H4 (cell line): ENCODE measurements around the gene CHCHD6. TPM values are rescaled to one million over a fixed set of nuclear protein-coding genes. Genes with fewer than 3 reads are reported as not detected.

Experiments used
- DNase-seq: peaks from one replicate; pipeline ENCODE4 v3.0.0-alpha.2; 2015; ENCODE audit warnings: low spot score
- total RNA-seq: library from RNA; depleted of rRNA; stranded (reverse); fragments of >200 nt; shearing (Covaris generic); gene quantifications from 2 replicates; pipeline ENCODE4 v1.2.3, GENCODE V29; 2014

The CHCHD6 gene
- total RNA-seq, 1 experiment from 2014 or later: 16.5 TPM

DNA sequence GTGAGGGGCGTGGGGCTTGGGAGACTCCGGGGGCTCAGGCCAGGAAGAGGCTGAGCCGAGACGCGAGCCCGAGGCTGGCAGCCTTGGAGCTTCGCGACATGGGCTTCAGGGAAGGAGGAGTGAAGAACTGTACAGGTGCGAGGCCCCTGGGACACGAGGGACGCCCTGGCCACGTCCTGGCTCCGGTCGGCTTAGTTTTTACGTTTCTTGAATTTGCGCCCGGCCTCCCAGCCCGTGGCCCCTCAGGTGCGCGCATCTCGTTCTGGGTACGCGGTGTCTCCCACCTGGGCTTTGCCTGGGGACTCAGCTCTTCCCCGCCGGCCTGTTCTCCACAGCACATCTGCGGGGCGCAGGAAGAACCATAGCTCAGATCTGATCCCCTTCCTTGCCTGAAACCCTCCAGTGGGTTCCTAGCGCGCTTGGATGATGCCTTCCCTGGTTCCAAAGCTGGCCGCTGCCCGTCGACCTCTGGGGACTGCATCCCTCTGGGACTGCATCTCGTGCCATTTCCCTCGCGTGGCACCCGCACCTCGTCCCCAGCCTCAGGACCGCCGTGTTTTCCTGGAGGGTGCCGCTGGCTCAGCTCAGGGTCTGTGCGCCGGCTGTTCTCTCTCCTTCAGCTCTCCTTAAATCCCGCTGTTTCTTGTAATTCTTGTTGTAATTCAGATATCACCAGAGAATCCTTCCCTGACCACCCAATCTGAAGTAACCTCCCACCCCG, 614 bp downstream of the CHCHD6 start:
- DNase-seq: no peak

DNA sequence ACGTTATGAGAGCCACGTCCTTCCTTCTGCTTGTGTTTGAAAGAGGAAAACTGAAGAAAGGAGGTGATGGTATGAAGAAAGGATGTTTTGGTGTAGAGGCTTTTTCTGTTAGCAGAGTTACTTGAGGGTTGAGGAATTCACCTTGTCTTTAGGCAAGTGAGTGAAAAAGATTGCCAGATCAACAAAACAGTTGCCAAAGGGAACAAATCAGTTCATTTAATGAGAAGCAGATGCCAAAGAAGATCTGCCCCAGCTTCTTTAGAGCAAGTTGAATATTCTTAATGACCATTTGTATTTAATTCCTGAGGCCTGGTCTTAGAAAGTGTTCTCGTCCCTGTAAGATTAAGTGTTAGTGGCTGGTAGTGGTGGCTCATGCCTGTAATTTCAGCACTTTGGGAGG, 2.6 kb downstream of the CHCHD6 start:
- no peak for DNase-seq

DNA sequence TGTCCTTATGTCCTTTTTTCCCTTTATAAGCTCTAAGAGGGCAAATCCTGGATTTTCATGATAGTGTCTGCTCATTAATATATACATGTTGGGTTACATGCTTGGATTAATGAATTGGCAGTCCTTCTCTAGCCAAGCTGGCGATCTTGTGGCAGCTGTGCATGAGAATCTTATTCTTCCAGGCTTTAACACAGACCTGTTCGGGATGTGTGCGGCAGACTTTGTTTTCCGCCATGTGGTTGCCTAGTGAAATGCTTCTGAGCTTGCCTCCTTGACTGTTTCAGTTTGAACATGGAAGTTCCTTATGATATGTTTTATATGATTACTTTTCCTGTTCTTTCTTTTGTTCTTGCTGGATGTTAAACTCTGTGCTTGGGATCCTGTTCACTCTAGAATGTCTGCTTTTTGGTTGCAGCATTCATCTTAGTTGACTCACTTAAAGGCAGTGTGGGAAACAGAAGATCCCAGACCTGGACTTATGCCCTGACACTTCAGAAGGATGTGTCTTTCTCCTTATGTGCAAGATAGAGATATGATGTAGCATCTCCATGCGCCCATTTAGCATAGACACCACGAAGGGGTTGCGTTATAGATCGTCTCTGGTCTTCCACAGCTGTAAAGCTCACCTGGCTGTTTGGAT, 7.2 kb downstream of the CHCHD6 start:
- DNase-seq: no peak

DNA sequence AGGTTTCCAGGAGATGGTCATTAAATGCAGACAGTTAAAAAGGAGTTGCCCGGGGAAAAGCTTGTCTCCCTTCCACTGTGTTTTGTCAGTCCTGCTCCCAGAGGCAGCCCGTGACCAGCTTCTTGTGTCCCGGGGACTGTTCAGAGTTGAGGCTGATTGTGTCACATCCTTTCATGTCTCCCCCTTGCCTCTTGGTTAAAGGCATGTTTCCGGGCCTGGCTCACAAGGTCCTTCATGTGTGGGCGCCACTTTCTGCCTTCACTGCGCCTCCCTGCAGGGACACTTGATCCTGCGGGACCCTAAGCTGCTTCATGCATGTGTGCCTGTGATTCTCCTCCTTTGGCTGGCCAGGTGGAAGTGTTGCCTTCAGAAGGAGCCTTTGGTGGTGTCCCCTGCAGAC, 9.2 kb downstream of the CHCHD6 start:
- no peak for DNase-seq

DNA sequence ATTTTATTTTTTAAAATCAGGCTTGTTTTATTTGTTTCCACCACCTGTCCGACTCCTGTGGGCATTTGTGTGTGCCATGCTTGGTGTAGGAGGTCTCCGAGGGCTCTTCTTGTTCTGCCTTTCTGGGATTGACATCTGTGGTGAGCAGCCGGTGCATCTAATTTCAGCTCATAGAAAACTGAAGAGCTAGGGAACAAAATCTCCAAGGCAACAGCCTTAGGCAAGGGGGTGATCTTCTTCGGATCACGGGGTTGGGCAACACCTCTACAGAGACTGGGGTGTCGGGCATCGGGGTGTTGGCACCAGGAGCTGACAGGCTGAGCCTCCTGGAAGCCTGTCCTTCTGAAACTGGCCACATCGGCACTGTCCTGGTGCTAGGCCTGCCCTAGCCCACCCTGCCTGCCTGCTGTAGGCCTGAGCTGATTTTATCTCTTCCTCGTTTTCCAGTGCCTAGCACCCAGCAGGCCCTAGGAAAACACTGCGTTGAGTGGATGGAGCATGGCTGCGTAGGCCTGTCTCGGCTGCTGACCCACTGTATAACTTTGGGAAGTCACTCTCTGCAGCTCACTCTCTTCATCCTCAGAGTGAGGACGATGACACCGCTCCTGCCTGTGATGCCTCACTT, 10.3 kb downstream of the CHCHD6 start:
- DNase-seq: no peak

DNA sequence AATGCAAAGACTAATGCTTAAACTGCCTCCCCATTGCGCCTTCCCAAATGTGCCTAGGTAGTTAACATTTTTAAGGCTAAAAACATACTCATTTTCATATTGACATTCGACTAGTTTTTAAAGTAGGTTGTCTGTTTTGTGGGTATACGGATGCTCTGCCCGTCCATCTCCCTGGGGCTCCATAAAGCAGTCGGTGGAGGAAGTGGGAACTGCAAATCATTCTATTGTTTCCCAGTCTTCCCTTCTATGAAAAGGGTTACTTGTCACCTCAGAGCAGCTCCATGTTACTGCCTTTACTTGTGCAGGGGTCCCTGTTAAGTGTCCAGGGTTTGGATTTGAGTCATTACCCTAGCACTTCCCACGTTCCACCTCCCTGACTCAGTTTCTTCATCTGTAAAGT, 10.9 kb downstream of the CHCHD6 start:
- DNase-seq: no peak

DNA sequence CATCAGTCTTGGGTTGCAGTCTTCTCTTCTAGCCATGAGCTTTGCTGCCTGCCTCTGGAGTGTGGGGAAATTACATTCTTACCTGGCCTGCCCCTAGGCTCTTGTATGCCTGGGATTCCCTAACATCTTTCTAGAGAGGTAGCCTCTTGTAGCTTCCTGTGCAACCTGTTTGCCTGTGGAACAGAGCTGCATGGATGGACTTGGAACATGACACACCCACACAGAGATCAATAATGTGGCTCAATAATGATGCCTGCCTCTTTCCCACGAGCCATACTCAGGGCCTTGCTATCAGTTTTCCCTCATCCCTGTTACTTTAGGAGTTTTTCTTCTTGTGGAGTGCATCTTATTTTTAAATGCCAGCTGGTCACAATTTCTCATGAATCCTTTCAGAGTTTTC, 11.4 kb downstream of the CHCHD6 start:
- DNase-seq: no peak

DNA sequence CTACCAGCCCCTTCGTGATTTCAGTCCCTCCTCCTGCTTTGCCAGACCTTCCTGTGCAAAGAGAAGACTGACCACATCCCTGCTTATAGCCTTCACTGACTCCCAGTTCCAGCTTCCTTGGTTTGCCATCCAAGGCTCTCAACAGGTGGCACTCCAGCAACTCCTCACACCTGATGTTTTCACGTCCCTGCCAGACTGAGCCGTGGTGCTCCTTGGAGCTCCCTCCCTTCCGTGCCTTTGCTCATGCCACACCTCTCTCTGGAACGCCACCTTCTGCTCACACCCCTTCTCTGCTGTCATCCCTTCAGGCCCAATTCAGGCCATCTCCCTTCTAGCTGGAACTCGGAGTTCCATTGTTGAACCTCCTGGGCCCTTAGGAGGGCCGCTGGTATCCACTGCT, 12.0 kb downstream of the CHCHD6 start:
- no peak for DNase-seq

DNA sequence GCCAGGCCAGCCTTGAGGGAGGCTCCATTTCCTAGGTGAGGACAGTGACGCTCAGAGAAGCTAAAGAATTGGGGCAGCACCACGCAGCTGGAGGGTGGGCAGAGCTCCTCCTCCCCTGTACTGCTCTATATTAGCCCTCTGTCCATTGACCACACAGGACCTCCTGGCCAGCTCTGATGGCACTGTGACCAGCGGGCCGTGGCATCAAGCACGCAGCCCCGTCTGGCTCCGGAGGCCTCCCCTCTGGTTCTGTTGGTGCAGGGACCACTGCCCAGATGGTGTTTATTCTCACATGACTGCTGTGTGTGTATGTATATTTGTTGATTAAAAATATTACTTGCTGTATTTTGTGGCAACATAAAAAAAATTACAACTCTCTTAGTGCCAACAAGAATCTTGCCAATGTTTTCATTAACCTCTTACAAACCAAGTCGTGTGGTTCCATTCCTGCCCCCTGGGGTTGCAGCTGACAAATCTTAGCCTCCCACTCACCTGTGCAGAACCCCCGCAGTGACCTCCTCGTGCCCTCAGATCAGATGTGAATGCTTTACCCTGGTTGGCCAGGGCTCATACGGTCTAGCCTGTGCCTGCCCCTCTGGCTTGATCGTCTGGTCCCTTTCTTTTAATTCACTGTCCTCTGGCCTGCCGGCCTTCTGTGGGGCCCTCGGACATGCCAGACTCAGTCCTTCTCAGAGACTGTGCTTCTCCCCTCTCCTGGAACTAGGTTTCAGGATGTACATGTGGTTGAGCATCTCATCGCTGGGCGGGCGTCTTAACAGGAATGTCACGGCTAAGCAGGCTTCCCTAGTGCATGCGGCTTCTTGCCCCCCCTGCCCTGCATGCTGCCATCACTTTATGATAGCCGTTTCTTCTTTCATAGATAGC, 14.8 kb downstream of the CHCHD6 start:
- no peak for DNase-seq

DNA sequence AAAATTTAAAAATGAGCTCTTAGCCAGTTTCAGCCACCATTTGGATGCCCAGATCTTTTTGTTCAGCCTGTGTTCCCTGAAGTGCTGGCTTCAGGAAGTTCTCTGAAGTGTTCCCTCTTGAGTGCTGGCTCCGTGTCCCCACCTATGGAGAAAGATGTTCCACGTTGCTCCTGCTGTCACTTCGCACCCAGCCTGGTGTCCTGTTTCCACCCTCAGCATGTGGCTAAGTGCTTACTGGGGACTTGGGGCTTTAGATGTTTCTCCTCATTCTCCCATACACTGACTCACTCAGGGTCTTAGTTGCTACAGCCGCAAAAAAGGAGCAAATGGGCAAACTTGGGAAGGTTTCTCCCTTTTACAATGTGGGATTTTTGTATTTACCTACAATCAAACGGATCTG, 16.6 kb downstream of the CHCHD6 start:
- no peak for DNase-seq

DNA sequence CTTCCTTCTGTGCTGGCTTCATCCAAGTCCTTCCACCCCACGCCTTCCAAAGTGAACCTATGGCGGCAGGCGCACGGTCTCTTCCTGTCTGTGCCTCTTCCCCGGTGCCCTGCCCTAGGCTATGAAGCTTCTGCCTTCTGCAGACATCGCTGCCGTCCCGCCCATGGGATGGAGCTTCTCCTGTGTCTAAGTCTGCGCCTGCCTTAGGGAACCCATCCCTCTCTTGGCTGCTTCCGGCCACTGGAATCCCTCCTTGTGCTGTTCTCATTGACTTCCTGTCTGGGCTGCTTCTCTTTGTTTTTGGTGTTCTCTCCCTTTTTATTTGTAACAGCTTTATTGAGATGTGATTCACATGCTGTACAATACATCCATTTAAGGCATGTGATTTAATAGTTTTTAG, 17.2 kb downstream of the CHCHD6 start:
- DNase-seq: no peak

DNA sequence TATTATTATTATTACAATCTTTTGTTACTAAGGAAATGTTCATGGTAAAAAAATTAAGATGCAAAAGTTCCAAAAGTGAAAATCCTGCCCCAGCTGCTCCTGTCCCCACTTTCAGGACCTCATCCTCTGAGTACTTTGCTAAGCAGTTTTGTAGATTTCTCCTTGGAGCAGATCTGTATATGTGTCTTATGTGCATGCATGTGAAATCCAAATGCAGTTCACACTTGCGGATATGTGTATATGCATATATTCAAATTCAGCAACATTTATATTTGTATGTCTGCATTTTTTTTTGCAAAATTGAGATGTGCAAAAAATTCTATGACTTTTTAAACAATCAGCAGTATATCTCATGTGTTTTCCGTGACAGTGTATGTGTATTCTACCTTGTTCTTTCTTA, 19.2 kb downstream of the CHCHD6 start:
- no peak for DNase-seq

DNA sequence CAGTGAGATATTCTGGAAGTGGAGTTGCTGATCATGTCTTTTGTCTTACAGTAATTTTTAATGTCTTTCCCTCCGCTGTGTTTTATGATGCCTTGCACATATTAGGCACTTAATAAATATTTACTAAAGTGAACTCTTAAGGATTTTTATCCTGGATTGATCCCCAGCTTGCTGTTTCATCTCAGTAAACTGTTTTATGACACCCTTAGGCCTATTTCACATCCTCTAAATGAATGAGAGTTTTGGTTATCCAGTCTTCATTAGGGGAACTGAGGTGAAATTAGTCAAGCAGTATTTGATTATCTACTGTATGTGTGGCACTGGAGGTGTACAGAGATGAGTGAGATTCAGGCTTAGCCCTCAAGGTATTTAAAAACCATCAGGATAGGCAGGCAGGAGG, 19.8 kb downstream of the CHCHD6 start:
- no peak for DNase-seq

DNA sequence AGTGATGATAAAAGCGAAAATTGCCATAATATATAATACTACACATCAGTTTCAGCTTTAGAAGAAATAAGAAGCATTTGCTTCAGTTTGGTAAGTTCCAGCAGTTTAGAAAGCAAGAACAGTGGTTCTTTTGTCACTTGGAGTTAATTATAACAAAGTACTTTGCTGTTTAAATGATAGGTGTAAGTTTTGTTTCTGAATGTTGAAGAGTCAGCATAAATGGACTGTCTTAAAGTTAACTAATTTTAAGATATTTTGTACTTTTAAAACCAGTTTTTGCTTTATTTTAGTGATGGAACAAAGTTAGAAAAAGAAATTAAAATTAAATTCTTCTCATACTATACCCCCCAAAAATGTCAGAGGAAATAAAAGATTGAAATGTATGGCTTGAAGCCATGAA, 24.6 kb downstream of the CHCHD6 start:
- no peak for DNase-seq

DNA sequence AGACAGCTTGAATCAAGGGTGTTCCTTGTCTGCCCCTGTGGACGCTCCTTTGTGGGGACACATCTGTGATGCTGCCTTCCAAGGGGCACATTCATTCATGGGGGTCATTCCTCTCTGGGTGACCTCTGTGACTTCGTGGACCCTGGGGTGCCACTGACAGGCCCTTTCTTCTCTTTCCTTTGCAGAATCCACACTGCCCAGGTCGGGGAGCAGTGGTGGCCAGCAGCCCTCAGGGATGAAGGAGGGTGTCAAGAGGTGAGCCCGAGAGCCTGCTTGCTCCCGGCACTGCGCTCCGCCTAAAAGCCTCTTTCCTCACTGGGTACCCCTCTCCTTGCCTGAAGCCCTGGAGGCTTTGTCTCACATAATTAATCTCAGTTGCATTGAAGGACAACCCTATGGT, 26.3 kb downstream of the CHCHD6 start:
- no peak for DNase-seq

DNA sequence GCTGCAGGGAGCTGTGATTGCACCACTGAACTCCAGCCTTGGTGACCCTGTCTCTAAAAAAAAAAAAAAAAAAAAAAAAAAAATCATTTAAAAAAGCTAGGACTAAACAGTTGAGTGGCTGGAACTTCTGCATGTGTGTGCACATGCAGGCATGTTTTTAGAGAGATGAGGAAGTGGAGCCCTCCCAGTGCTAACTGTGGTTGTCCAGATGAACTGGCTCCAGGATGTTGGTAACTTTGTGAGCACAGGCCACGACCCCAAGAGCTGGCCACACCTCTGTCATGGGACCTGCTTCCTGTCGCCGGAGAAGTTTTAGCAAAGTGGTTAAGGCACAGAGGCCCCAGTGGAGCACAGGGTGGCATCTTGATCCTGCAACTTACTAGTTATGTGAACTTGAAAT, 27.0 kb downstream of the CHCHD6 start:
- DNase-seq: no peak

DNA sequence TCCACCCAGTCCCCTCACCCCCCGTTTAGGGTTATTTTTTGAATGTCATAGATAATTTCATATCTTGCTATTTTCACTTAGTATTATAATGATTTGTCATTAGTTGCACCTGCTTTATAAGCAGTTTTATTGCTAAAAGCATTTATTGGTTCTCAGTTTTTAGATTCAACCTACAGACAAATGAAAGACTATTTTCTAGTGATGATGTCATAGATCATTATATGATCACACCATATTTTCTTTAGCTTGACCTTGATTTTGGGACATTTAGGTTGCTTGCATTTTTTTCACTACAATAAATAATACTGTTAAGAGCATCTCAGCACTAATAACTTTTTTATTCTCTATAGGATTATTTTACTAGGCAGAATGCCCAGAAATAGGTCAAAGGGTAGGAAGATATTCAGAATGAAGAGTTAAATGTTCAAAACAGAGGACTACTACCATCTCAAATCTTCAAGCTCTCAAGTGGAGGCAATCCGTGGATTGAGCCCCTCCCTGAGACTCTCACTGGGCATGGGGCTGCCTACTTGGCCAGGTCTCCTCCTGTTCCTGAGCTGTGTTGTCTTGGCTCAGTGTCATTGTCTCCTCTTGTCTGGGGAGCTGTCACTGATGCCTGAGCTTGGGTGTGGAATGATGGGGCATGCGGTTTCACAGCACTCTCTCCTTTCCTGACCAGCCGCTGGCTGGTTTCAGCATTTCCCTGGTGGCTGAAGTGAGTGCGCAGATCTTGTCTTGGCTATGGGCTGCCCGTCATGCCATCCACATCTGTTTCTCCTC, 28.4 kb downstream of the CHCHD6 start:
- no peak for DNase-seq

DNA sequence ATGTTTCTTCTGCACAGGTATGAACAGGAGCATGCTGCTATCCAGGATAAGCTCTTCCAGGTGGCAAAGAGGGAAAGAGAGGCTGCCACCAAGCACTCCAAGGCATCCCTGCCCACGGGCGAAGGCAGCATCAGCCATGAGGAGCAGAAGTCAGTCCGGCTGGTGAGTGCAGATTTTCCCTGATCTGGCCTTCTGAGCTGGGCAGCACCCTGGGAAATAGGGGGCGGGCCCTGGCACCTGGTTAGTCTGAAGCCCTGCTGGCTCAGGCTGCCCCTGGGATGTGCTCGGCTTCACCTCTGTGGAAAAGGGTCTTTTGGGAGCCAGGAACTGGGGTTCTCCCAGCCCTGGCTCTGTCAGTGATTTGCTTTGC, 29.0 kb downstream of the CHCHD6 start:
- no peak for DNase-seq

DNA sequence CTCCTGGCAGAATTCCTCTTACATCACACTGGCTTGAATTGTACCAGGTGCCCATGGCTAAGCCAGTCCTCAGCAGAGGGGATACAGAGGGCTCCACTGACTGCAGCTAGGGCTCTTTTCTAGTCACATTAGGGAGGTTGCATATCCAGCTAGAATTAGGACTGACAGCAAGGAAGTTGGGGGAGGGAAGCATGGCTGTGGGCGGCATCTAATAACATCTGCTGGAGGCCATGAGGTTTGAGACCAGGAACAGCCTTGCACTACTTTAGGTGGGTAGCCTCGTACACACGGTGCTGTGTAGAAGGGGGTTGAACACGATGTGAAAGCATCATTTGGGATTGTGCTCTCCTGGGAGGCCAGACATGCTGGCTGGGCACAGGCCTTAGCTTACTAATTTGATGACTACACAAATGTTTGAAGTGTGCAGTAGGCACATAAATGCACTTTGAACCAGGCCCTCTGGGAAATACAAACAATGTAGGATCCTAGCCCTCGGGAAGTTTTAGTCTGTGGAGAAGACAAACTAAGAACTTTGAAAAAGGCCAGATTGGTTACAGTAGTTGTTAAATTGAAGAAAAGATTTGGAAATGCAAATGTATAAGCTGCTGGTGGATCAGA, 30.2 kb downstream of the CHCHD6 start:
- DNase-seq: no peak

DNA sequence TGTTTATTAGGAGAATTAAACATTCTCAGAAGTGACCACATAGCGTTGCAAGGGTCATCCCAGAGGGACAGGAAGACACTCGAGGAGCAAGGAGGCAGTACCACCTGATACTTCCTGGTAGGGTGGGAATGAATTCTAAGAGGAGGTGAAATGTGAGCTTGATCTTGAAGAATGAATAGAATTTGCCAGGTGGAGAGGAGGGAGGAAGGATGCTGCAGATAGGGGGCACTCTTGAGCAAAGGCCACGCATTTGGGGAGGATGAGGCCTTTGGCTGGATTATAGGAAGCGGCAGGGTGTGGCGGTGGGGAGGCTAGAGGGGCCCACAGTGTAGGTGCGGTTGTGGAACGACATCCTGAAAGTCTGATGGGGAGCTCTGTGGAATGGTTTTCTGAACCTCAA, 33.5 kb downstream of the CHCHD6 start:
- no peak for DNase-seq

DNA sequence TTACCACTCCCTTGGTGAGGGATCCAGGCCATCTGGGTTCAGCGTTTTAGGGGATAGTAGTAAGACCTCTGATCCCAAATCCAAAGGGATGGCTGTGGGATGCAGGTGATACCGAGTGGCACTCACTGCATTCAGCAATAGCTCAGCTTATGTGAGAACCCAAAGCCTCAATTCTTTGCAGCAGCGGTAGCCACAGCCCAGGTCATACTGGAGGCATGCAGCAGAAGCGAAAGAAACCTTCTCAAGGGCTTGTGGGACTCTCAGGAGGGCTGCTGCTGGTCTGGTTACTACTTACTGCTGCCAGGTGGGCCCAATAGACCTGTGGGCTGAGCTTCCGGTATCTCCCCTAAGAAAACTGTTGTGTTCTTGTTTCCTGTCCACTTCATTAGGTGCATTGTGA, 38.0 kb downstream of the CHCHD6 start:
- DNase-seq: no peak
